Umbilical cord (tissue), 2 donors: Measurements from ENCODE around the gene FKBP5. TPM values are rescaled to one million over a fixed set of nuclear protein-coding genes. Genes with fewer than 3 reads are reported as not detected.
"Not testable (repeated sequence)": the region's sequence is repeated elsewhere in the genome, so short reads cannot be mapped to it uniquely, and the experiment has no call there.

ENCODE experiments used
- DNase-seq: peaks from one replicate; pipeline ENCODE4 v3.0.0-alpha.2; 2015; ENCODE audit warnings: low spot score
- total RNA-seq: library from RNA; depleted of rRNA; stranded (reverse); fragments of >200 nt; gene quantifications from one replicate; pipeline ENCODE4 v1.2.3, GENCODE V29; 2014; ENCODE audit warnings: low replicate concordance; ENCODE audit not compliant: insufficient read depth

Gene FKBP5
- total RNA-seq, 1 donor from 2014 or later: 21.7 TPM

DNA sequence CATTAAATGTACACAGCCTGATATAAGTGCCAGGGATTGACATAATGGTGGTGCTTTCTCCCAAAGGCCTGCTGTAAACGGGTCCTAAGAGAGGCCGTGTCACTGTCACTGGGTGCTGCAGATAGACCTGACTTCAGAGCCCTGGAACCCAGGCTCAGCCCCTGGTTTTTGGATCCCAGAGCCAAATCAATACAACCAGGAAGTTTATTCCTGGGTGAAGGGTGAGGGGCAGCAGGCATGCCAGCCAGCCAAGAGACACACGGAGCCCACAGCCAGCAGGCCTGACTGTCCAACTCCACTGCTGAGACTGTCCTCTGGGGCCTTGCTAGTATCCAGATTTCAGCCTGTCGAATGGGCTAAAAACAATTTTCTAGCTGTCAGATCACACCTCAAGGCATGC is 35.3 kb upstream of the FKBP5 start:
- no peak for DNase-seq

DNA sequence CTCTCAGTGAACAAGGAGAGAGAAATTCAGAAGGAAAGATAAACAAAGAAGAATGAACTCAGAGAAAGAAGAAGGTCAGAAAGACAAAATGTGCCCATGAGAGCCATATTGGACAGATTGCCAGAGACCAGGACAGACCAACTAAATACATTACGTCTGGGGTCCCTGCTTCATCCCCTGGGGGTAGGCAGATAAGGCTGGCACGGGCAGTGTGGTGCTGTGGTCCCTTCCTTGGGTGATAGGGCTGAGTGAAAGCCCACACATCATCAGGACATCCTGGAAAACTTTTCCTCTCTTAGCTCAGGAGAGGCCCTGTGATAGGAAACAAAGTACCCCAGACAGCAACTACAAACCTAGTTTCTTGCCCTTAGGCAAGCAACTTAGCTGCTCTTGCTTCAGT is 34.9 kb upstream of the FKBP5 start:
- no peak for DNase-seq

- DNase-seq: no peak
Observed at GRCh38 chr6:35722121-35722761, 33.5 kb upstream of the FKBP5 start.

DNA sequence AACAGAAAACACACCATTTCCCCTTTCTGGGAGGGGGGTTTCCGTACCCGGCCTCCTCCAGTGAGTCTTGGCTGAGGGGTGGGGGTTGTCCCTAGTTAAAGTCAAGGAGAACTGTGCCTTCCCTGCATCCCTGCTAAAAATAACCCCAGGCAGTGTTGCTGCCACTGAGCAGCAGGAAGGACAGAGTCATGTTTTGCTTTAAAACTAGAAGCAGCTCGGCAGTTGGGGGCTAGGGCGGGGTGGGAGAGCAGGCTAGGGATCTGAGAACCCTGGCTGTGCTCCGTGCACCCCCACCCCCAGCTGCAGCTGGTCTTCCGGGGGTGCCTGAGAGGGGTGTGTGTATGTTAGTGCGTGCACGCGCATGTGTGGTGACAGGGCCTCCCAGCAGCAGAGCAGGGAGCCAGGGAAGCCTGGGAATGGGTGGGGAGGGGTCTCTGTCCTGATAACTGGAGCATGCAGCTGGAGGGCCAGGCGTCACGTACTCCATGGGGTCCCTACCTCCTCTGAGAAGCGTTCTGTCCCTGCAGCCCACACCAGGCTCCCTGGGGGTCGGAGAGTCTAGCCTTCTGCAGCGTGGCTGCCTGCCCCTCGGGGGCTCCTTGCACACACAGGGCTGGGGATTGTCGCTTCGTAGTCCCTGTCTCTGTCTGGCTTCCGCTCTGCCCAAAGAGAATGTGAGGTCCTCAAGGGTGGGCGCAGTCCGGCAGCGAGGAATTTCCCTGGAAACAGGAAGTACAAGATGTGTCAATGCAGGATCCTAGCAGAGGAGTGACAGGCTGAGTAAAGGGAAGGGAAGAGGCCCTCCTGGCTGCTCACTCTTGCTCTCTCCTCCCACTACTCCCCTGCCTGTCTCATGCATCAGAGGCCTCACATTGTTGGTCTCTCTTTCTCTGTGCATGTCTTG is 31.4 kb upstream of the FKBP5 start:
- peak; percentile 84 for DNase-seq

- no peak for DNase-seq
Observed at GRCh38 chr6:35719404-35719829, 30.7 kb upstream of the FKBP5 start.

DNA sequence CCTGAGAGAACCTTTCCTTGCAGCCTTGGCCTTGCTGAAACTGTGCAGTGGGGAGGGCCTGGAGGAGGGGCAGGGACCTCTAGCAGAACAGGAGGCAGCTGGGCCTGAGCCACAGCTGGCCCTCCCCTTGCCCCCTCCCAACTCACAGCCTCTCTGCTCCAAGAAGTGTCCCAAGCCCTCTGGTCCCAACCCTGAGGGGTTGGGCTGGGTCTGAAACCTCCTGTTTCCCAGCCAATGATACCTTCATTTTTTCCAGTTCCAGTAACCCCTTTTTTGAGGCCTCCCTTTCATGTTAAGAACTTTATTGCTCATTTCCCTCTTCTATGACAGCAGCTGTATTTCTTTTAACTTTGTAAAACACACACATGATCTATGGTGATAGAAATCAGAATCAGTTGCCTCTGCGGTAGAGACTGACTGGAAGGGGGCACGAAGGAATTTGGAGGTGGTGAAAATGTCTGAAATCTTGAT is 30.2 kb upstream of the FKBP5 start:
- DNase-seq: peak; percentile 79

GRCh38 chr6:35718375-35718736 is 29.6 kb upstream of the FKBP5 start:
- DNase-seq: no peak

- DNase-seq: no peak
Observed at GRCh38 chr6:35717449-35718374, 29.0 kb upstream of the FKBP5 start.

- no peak for DNase-seq
Observed at GRCh38 chr6:35716798-35717197, 28.1 kb upstream of the FKBP5 start.

DNA sequence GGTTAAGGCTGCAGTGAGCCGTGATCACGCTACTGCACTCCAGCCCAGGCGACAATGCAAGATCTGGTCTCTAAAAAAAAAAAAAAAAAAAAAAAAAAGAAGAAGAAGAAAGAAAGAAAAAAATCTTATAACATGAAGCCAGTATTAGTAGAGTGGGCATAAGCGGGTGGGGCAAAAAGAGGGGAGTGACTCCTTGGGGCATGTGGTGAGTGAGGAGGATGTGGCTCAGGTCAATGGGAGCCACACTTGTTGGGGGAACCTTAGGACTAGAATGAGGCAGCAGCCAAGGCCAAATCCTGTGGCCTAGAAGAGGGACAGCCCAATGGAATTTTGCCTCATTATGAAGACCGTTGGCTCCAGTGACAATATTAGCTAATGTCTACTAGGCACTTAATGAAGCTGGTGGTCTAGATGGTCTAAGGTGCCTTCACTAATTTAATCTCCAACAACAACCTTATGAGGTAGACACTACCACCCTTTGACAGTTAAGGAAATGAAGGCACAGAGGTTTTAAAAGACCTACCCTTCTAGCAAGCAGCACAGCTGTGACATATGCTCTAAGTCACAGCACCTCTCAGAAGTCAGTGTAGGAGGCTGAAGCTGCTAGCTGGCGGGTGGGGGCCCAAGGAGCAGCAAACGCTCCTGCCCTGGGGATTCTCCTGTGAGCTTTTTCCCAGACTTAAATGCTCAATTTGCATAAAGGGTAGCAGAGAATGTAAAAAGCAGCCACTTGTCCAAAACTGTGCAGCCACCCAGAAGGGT is 24.5 kb upstream of the FKBP5 start:
- no peak for DNase-seq

DNA sequence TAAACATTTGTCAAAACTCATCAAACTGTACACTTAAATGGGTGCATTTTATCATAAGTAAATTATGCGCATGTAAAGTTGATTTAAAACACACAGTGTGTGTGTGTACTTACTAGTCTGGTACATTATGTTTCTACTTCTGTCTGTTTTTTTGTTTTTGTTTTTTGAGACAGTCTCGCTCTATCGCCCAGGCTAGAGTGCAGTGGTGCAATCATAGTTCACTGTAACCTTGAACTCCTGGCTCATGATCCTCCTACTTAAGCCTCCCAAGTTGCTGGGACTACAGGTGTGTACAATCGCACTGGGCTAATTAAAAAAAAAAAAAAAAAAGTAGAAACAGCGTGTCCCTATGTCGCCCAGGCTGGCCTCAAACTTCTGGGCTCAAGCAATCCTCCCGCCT is 23.0 kb upstream of the FKBP5 start:
- no peak for DNase-seq

GRCh38 chr6:35710241-35710847 is 21.6 kb upstream of the FKBP5 start:
- no peak for DNase-seq

- DNase-seq: no peak
Observed at GRCh38 chr6:35708585-35708984, 19.9 kb upstream of the FKBP5 start.

DNA sequence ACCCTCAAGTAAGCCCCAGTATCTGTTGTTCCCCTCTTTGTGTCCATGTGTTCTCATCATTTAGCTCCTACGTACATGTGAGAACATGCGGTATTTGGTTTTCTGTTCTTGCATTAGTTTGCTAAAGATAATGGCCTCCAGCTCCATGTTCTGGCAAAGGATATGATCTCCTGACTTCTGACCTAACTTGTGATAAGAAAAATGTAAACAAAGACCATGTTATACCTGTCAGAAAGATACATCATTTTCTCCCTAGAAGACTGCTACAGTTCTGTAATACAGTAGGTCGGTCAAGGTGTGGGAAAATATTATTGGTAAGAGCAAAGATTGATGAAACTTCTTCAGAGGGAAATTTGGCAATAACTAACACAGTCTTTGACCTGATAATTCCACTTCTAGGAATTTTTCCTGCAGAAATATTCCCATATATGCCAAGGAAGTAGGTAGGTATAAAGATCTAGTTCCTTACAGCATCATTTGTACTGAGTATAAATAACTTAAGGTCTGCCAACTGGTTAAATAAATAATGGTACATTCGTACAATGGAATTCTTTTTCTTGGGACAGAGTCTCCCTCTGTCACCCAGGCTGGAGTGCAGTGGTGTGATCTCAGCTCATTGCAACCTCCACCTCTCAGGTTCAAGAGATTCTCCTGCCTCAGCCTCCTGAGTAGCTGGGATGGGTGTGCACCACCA is 19.1 kb upstream of the FKBP5 start:
- DNase-seq: no peak

DNA sequence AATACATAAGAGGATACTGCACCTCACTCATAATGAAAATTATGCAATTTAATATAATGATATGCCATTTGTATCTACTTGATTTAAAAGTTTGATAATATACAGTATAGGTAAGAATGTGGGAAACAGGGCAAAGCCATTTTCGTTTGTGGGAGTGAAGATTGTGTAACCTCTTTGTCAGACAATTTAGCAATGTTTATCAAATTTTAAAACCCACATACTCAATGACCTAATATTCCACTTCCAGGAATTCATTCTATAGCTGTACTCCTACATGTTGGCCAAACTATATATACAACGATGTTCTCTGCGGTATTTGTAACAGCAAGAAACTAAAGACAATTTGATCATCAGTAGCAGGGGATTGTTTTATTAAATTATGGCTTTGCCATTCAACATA is 17.8 kb upstream of the FKBP5 start:
- DNase-seq: no peak

GRCh38 chr6:35703554-35703953 is 14.8 kb upstream of the FKBP5 start:
- no peak for DNase-seq

DNA sequence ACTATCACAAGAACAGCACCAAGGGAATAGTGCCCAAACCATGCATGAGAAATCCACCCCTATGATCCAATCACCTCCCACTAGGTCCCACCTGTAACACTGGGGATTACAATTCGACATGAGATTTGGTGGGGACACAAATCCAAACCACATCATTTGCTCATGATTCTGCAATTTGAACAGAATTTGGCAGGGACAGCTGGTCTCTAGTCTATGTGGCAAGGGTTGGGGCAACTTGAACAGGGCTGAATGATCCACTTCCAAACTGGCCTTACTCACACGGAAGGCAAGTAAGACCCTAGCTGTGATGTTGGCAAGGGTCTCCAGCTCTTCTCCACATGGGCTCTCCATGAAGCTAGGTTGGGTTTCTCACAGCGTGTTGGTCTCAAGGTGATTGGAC is 10.1 kb upstream of the FKBP5 start:
- no peak for DNase-seq

DNA sequence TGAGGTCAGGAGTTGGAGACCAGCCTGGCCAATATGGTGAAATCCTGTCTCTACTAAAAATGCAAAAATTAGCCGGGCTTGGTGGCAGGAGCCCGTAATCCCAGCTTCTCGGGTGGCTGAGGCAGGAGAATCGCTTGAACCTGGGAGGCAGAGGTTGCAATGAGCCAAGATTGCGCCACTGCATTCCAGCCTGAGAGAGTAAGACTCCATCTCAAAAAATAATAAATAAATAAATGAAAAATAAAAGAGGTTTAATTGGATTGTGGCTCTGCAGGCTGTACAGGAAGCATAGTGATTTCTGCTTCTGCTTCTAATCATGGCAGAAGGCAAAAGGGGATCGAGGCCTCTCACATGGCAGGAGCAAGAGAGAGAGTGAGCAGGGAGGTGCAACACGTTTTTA is 9.7 kb upstream of the FKBP5 start:
- not testable (repeated sequence) for DNase-seq

DNA sequence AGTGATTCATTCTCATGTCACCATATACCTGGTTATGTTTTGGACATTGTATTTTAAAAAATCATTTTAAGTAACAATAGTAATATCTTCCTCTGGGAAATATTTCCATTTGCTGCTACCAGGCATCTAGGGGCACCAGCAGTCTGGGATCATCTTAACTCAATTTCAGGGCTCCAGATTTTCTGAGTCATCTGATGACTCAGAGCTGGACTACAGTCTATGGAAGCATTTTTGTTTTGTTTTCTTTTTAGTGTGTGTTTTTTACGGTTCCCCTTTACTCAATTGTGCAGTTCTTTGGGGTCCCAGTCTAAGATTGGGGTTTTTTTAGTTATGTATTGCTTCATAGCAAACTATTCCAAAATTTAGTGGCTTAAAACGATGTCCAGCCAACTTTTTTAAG is 5.7 kb upstream of the FKBP5 start:
- no peak for DNase-seq
